Measurements from ENCODE around the gene TPBGL.

TPBGL gene

GRCh38 chr11:75275581-75275980 lies 35.0 kb downstream of the TPBGL start:
- no peak for DNase-seq (ENCODE audit: extremely low read depth, insufficient read length)
- no peak for TF ChIP-seq CTCF (IDR thresholded peaks at IDR 0.05; ENCODE audit: insufficient read depth, low read length, poor library complexity, severe bottlenecking)

GRCh38 chr11:75276186-75276585 lies 35.6 kb downstream of the TPBGL start:
- Histone ChIP-seq H3K36me3 (ENCODE audit: control insufficient read depth, insufficient read depth, low read length) (no peaks in the 10 kb centered on the region), H3K4me3 (replicated peaks; ENCODE audit: low read depth, low read length) (no peak overlapping the region)
- no peak for TF ChIP-seq CTCF (IDR thresholded peaks at IDR 0.05; ENCODE audit: insufficient read depth, low read length, poor library complexity, severe bottlenecking)

More at GRCh38 chr11:75275581-75275980, 35.0 kb downstream of the TPBGL start:
- no peak overlapping the region for H3K4me3 ChIP-seq (replicated peaks; ENCODE audit: low read depth, low read length)
- H3K36me3 ChIP-seq (ENCODE audit: control insufficient read depth, insufficient read depth, low read length), result no peaks in the 10 kb centered on the region
- H3K27me3 ChIP-seq (replicated peaks; ENCODE audit: control insufficient read depth, insufficient read depth, low read length), result no peaks in the 10 kb centered on the region; the same call in 1 of the 2 replicates

GRCh38 chr11:75276686-75277085 lies 36.1 kb downstream of the TPBGL start:
- no peak for TF ChIP-seq CTCF (IDR thresholded peaks at IDR 0.05; ENCODE audit: insufficient read depth, low read length, poor library complexity, severe bottlenecking)
- H3K27me3 ChIP-seq (replicated peaks; ENCODE audit: control insufficient read depth, insufficient read depth, low read length), result no peaks in the 10 kb centered on the region; the same call in 1 of the 2 replicates
- no peak overlapping the region for H3K4me3 ChIP-seq (replicated peaks; ENCODE audit: low read depth, low read length)
- no peaks in the 10 kb centered on the region for H3K36me3 ChIP-seq (ENCODE audit: control insufficient read depth, insufficient read depth, low read length)
- no peak for DNase-seq (ENCODE audit: extremely low read depth, insufficient read length)

More at GRCh38 chr11:75276186-75276585, 35.6 kb downstream of the TPBGL start:
- no peak for DNase-seq (ENCODE audit: extremely low read depth, insufficient read length)
- no peaks in the 10 kb centered on the region; the same call in 1 of the 2 replicates for H3K27me3 ChIP-seq (replicated peaks; ENCODE audit: control insufficient read depth, insufficient read depth, low read length)

- no peak for DNase-seq (ENCODE audit: extremely low read depth, insufficient read length)
- no peaks in the 10 kb centered on the region for H3K36me3 ChIP-seq (ENCODE audit: control insufficient read depth, insufficient read depth, low read length)
- H3K27me3 ChIP-seq (replicated peaks; ENCODE audit: control insufficient read depth, insufficient read depth, low read length), result no peaks in the 10 kb centered on the region; the same call in 1 of the 2 replicates
- no peak for TF ChIP-seq CTCF (IDR thresholded peaks at IDR 0.05; ENCODE audit: insufficient read depth, low read length, poor library complexity, severe bottlenecking)
- no peak overlapping the region for H3K4me3 ChIP-seq (replicated peaks; ENCODE audit: low read depth, low read length)
Measured at GRCh38 chr11:75277211-75277805, 36.7 kb downstream of the TPBGL start.

GRCh38 chr11:75277991-75278790 lies 37.6 kb downstream of the TPBGL start:
- Histone ChIP-seq H3K36me3 (ENCODE audit: control insufficient read depth, insufficient read depth, low read length) (no peaks in the 10 kb centered on the region), H3K4me3 (replicated peaks; ENCODE audit: low read depth, low read length) (no peak overlapping the region)
- no peak for TF ChIP-seq CTCF (IDR thresholded peaks at IDR 0.05; ENCODE audit: insufficient read depth, low read length, poor library complexity, severe bottlenecking)

More at GRCh38 chr11:75277991-75278790, 37.6 kb downstream of the TPBGL start:
- no peaks in the 10 kb centered on the region; the same call in 1 of the 2 replicates for H3K27me3 ChIP-seq (replicated peaks; ENCODE audit: control insufficient read depth, insufficient read depth, low read length)
- DNase-seq (ENCODE audit: extremely low read depth, insufficient read length), result no peak

Measured in GM06990 (cell line).